ENCODE results near the gene DENND4B. TPM values are rescaled to one million over a fixed set of nuclear protein-coding genes. Genes with fewer than 3 reads are reported as not detected.

The DENND4B gene
- total and polyA plus RNA-seq, 9 of the 15 experiments (the other 6 are each of a cell fraction or from before 2014, with no cell fraction given), result 9.5 to 80.5 (median 23.1) TPM

- TF ChIP-seq ZBTB33 (CRISPR knock-in tag; IDR thresholded peaks at IDR 0.05), result peak; percentile 54; the same call in 1 of the 2 replicates
- TF ChIP-seq ZNF232 (CRISPR knock-in tag; IDR thresholded peaks at IDR 0.05), result peak; percentile 88; the same call in 1 of the 2 replicates
- TF ChIP-seq EGR1 (conservative IDR thresholded peaks at IDR 0.05), result 0 out of 2 replicates have a peak, but pooled peaks have one; percentile 12
- TF ChIP-seq KDM4B (IDR thresholded peaks at IDR 0.05; ENCODE audit: borderline replicate concordance in 2 of 2, low read depth in 1 of 2), result no peak
- no peak for TF ChIP-seq NR0B1 (IDR thresholded peaks at IDR 0.05; ENCODE audit: partially characterized antibody)
- TF ChIP-seq HDAC2 (IDR thresholded peaks at IDR 0.05), result no peak; the same call in 1 of the 2 replicates
- TF ChIP-seq SAFB (IDR thresholded peaks at IDR 0.05; ENCODE audit: borderline replicate concordance, low read depth, low read length), result no peak
- no peak for TF ChIP-seq GATAD2B (IDR thresholded peaks at IDR 0.05; ENCODE audit: borderline replicate concordance)
- peak; percentile 62 for TF ChIP-seq TAF9B (IDR thresholded peaks at IDR 0.05; ENCODE audit: partially characterized antibody)
- TF ChIP-seq MBD1 (CRISPR knock-in tag; IDR thresholded peaks at IDR 0.05), result no peak
- TF ChIP-seq PRMT5 (CRISPR knock-in tag; IDR thresholded peaks at IDR 0.05), result no peak
- peak; percentile 94 for TF ChIP-seq FOS (IDR thresholded peaks at IDR 0.05; ENCODE audit: extremely low read depth, insufficient read length)
- no peak for TF ChIP-seq HINFP (tag; conservative IDR thresholded peaks at IDR 0.05; ENCODE audit: low read depth)
- no peak for TF ChIP-seq DDX20 (tag; IDR thresholded peaks at IDR 0.05; ENCODE audit: low read depth)
- no peak for TF ChIP-seq SRSF9 (IDR thresholded peaks at IDR 0.05; ENCODE audit: borderline replicate concordance, low read depth, low read length)
- no peak for TF ChIP-seq MYBL2 (IDR thresholded peaks at IDR 0.05; ENCODE audit: low read depth)
- TF ChIP-seq MYBL2 (CRISPR knock-in tag; IDR thresholded peaks at IDR 0.05; ENCODE audit: borderline replicate concordance), result no peak
- 0 out of 2 replicates have a peak, but pooled peaks have one; percentile 14 for TF ChIP-seq PTBP1 (IDR thresholded peaks at IDR 0.05; ENCODE audit: low read depth, low read length)
- peak; percentile 27 for TF ChIP-seq NFIC (IDR thresholded peaks at IDR 0.05)
- TF ChIP-seq RB1 (IDR thresholded peaks at IDR 0.05; ENCODE audit: low read depth), result peak; percentile 84
- TF ChIP-seq ZFPM2 (CRISPR knock-in tag; IDR thresholded peaks at IDR 0.05), result no peak
Observed at GRCh38 chr1:153967107-153967999, 20.8 kb upstream of the DENND4B start, which contains the start of gene CREB3L4 (continued).

Measured in K562 (cell line).